GM18511 (cell line): Measurements from ENCODE around the gene TNF.
"Not testable (repeated sequence)": the region's sequence is repeated elsewhere in the genome, so short reads cannot be mapped to it uniquely, and the experiment has no call there.

Experiments
- ATAC-seq: cut with Tn5 transposase; IDR thresholded peaks from one replicate; pipeline ENCODE4 v1.9.1; 2021; ENCODE audit warnings: mild to moderate bottlenecking, moderate library complexity; ENCODE audit not compliant: unreplicated experiment

Gene TNF

GRCh38 chr6:31543639-31544038 is 31.7 kb upstream of the TNF start:
- ATAC-seq, result no peak

GRCh38 chr6:31544676-31545075 is 30.7 kb upstream of the TNF start:
- no peak for ATAC-seq

- no peak for ATAC-seq
Observed at GRCh38 chr6:31545291-31545690, 30.1 kb upstream of the TNF start.

- peak; percentile 57 for ATAC-seq
Observed at GRCh38 chr6:31546339-31546957, 28.9 kb upstream of the TNF start, which contains the start of gene ATP6V1G2. ATP6V1G2 (minus strand) TSS chr6:31546608; CDS start chr6:31546559, 49 bp downstream.

GRCh38 chr6:31546958-31547726 is 28.2 kb upstream of the TNF start, which contains the start of gene NFKBIL1:
NFKBIL1 (plus strand) TSS chr6:31547608; CDS start chr6:31547695, 87 bp downstream.
- peak; percentile 72 for ATAC-seq

- no peak for ATAC-seq
Observed at GRCh38 chr6:31547727-31548543, 27.4 kb upstream of the TNF start.

GRCh38 chr6:31548544-31548873 is 26.9 kb upstream of the TNF start:
- ATAC-seq, result no peak

- not testable (repeated sequence) for ATAC-seq
Observed at GRCh38 chr6:31551371-31551770, 24.0 kb upstream of the TNF start.

GRCh38 chr6:31556307-31556706 is 19.1 kb upstream of the TNF start:
- no peak for ATAC-seq

- no peak for ATAC-seq
Observed at GRCh38 chr6:31557443-31558317, 17.7 kb upstream of the TNF start.

GRCh38 chr6:31558318-31558625 is 17.1 kb upstream of the TNF start:
- no peak for ATAC-seq

GRCh38 chr6:31558631-31559500 is 16.5 kb upstream of the TNF start:
- ATAC-seq, result no peak

GRCh38 chr6:31559606-31559957 is 15.8 kb upstream of the TNF start:
- no peak for ATAC-seq

- ATAC-seq, result peak; percentile 70
Observed at GRCh38 chr6:31559958-31560696, 15.2 kb upstream of the TNF start.

- ATAC-seq, result no peak
Observed at GRCh38 chr6:31560697-31561058, 14.7 kb upstream of the TNF start.

GRCh38 chr6:31567531-31568370 is 7.6 kb upstream of the TNF start:
- ATAC-seq, result no peak

- ATAC-seq, result peak; percentile 72
Observed at GRCh38 chr6:31568537-31568961, 6.8 kb upstream of the TNF start.

- ATAC-seq, result no peak
Observed at GRCh38 chr6:31569861-31570536, 5.4 kb upstream of the TNF start.
